OCI-LY7 (cell line): ENCODE results near the gene NUFIP1.

Source experiments
- EZH2phosphoT487 ChIP-seq: fragments of 200-600 bp; sonication (generic); IDR thresholded peaks from 2 replicates; pipeline ENCODE4 v1.6.1; 2018; ENCODE audit warnings: low read depth, borderline replicate concordance, mild to moderate bottlenecking, mixed run types, antibody characterized with exemption, low read length, moderate library complexity, mixed read lengths
- TF ChIP-seq, protein P1 (sequence below): fragments of 200-600 bp; sonication (generic); conservative IDR thresholded peaks from 2 replicates; pipeline ENCODE4 v1.5.1; 2014; ENCODE audit warnings: mild to moderate bottlenecking, antibody characterized with exemption, low read length, moderate library complexity, mixed read lengths

DNA sequence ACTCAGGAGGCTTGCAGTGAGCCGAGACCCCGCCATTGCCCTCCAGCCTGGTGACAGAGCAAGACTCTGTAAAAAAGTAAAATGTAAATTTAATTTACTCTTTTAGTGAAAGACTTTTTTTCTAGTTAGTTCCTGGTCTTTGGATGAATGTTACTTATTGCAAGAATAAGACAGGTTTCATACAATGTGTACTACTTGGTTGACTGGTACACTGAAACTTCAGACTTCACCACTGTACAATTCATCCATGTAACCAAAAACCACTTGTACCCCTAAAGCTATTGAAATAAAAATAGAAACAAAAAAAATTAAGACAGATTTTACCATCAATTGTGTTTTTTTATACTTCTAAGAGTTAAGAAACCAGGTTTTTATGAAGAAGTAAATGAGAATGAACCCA lies 35.6 kb upstream of the NUFIP1 start:
- TF ChIP-seq, protein P1, sequence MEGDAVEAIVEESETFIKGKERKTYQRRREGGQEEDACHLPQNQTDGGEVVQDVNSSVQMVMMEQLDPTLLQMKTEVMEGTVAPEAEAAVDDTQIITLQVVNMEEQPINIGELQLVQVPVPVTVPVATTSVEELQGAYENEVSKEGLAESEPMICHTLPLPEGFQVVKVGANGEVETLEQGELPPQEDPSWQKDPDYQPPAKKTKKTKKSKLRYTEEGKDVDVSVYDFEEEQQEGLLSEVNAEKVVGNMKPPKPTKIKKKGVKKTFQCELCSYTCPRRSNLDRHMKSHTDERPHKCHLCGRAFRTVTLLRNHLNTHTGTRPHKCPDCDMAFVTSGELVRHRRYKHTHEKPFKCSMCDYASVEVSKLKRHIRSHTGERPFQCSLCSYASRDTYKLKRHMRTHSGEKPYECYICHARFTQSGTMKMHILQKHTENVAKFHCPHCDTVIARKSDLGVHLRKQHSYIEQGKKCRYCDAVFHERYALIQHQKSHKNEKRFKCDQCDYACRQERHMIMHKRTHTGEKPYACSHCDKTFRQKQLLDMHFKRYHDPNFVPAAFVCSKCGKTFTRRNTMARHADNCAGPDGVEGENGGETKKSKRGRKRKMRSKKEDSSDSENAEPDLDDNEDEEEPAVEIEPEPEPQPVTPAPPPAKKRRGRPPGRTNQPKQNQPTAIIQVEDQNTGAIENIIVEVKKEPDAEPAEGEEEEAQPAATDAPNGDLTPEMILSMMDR, result no peak
- no peak for TF ChIP-seq EZH2phosphoT487
